ENCODE measurements around the gene GOLGA6C. TPM values are rescaled to one million over a fixed set of nuclear protein-coding genes. Genes with fewer than 3 reads are reported as not detected.

GOLGA6C gene
- total and polyA plus RNA-seq, 8 donors = not detected

GRCh38 chr15:75232826-75233503, 25.2 kb upstream of the GOLGA6C start:
- DNase-seq (no peak), ATAC-seq (no peak)
- Histone ChIP-seq H3K4me3 (no peak overlapping the region), H3K27me3 (peaks cover 0 to 23% of the 10 kb centered on the region in 2 donors), H3K27ac (no peak overlapping the region), H3K4me1 (no peaks in the 10 kb centered on the region), H3K36me3 (no peaks in the 10 kb centered on the region), H3K9me3 (no peaks in the 10 kb centered on the region)
- intact Hi-C loops (cut with DNase I) = no loop called here
- no peak for TF ChIP-seq CTCF (IDR thresholded peaks at IDR 0.05)

GRCh38 chr15:75233504-75234190, 24.5 kb upstream of the GOLGA6C start:
- intact Hi-C loops (cut with DNase I) = no loop called here

GRCh38 chr15:75234191-75234810, 23.8 kb upstream of the GOLGA6C start:
- TF ChIP-seq CTCF (IDR thresholded peaks at IDR 0.05) = no peak
- intact Hi-C loops (cut with DNase I) = no loop called here
- Histone ChIP-seq H3K4me3 (no peak overlapping the region), H3K27ac (no peak overlapping the region), H3K9me3 (no peaks in the 10 kb centered on the region), H3K27me3 (peaks cover 0 to 23% of the 10 kb centered on the region in 2 donors), H3K36me3 (no peaks in the 10 kb centered on the region), H3K4me1 (no peaks in the 10 kb centered on the region)
- DNase-seq (no peak), ATAC-seq (no peak)

More at GRCh38 chr15:75233504-75234190, 24.5 kb upstream of the GOLGA6C start:
- Histone ChIP-seq H3K4me1 (no peaks in the 10 kb centered on the region), H3K36me3 (no peaks in the 10 kb centered on the region), H3K4me3 (no peak overlapping the region), H3K9me3 (no peaks in the 10 kb centered on the region), H3K27me3 (peaks cover 0 to 23% of the 10 kb centered on the region in 2 donors), H3K27ac (no peak overlapping the region)
- DNase-seq = peak in 1 of 4 donors; percentile 15
- no peak for TF ChIP-seq CTCF (IDR thresholded peaks at IDR 0.05)
- no peak for ATAC-seq

DNA sequence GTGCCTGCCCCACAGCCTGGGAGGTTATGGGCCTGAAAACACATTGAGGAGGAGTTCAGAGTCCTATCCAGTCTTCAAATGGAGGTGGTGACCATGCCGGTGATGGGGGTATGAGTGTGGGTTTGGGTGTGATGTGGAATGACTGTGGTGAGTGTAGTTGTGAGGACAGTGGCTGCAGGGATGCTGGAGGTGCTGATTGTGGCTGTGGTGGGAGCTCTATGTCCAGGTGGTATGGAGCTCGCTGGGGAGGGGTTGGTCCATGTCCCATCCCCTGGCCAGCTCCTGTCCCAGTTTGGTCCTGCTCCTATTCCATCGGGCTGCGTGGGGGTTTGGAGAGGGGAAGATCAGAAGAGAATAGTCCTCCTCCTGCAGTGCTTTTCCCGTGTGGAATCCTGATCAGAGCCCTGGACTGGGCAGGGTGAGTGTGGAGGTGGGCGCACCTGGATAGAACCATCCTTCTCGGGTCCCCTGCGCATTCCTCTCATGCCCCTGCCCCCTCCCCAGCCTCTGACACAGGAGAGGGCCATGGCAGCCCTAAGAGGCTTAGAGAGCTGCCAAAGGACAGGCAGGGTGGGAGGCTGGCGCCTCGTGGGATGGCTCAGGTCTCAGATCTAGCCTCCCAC, 23.0 kb upstream of the GOLGA6C start:
- intact Hi-C loops (cut with DNase I) = no loop called here
- Histone ChIP-seq H3K27ac (no peak overlapping the region), H3K4me1 (no peaks in the 10 kb centered on the region), H3K4me3 (no peak overlapping the region), H3K36me3 (no peaks in the 10 kb centered on the region), H3K27me3 (peaks cover 0 to 23% of the 10 kb centered on the region in 2 donors), H3K9me3 (no peaks in the 10 kb centered on the region)
- DNase-seq (peak in 1 of 4 donors; percentile 25), ATAC-seq (no peak)
- TF ChIP-seq CTCF (IDR thresholded peaks at IDR 0.05) = no peak
